DMS 273 treated with DMSO at 0.1 percent for 48 hours (cell line): ENCODE data around the gene MDC1.
A peak's percentile ranks its signal among the peaks of the same experiment; 100 is the strongest.

ENCODE experiments used
- DNase-seq: peaks from one replicate; lab custom pipeline; 2025; lab: John Stamatoyannopoulos, UW

MDC1 gene

DNA sequence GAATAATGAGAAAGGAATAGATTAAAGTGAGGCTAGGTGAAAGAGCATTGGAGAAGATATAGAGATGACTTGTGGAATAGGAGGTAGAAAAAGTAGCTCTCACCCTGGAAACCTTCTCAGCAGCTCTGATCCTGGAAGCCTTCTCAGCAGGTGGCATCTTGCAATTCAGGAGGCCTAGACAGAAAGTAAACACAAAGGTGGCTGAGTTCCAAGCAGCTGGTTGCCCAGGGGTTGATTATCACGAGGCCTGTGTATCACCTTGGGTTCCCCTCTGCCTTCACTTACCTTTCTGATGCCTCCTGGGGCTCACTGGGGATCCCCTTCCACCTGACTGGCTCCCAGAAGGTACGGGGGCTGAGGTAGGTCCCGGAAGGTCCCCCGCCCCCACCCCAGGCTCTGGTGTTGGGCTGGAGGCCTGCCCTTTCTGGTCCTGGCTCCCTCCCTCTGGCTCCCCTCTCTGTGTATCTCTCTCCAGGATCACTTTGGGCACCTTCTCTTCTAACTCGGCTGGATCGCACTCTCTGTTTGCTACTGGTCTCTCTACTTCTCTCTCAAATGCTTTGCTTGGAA lies 9.7 kb downstream of the MDC1 start:
- DNase-seq: no peak

DNA sequence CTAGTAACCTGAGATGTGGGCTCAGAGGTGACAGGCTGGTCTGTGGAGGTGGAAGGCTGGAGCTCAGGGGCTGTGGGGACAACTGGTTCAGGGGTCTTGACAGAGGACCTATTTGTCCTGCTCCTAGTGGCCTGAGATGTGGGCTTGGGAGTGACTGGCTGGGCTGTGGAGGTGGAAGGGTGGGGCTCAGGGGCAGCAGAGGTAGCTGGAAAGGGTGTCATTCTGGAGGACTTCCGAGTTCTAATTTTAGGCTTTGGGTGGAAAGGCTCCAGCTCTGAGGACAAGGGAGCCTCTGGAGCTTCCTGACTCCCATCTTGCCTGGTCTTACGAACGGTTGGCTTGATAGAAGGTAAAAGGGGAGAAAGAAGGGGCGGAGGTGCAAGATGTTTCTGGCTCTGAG lies 11.5 kb downstream of the MDC1 start:
- no peak for DNase-seq

DNA sequence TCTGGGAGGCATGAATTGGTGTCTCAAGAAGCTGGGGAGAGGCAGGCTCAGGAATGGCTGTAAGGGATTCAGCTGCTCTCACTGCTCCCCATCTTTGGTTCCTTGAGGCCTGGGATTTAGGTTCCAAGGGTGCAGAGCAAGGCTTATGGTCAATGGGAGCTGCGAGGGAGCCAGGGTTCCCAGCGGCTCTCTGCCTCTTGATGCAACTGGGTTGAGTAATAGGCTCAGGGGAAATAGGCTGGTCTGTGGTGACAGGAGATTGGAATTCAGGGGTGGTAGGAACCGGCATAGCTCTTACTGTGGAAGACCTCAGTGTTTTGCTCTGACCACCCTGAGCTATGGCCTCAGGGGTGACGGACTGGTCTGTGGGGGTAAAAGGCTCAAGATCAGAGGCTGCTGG lies 13.3 kb downstream of the MDC1 start:
- DNase-seq: no peak

DNA sequence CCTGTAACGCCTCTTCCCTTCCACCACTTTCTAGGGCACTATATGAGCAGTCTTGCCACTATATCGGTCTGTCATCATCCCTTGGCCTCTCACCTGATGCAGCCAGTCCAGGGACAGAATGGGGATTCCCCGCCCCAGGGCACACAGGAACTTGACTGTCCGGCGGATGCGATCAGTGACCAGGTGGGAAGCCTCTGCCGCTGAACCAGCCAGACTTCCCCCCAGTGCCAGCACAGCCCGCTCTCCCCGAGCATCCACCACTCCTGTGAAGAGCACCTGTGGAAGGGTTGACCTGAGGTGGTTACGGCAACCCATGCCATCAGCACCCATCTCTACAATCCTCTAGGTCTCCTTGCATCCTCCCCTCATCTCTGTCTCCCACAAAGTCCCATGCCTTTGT lies 14.1 kb downstream of the MDC1 start:
- DNase-seq: no peak

DNA sequence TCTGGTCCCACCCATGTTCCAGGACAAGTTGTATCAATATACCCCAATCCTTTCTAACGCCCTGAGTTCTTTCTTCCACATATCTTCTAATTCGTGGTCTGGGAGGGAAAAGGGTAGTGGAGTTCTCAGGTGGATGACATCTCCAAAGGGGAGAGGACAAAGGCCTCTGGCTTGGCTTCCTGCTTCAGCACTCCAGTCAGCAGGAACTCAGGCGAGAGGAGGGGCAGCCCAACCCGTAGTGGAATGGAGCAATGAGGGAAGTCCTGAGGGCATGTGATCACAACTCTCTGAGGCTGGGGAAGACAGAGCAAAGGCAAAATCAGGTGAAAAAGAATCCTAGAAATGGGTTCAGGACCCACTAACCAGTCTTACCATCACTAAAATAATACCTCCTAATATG lies 16.7 kb downstream of the MDC1 start:
- DNase-seq: no peak

DNA sequence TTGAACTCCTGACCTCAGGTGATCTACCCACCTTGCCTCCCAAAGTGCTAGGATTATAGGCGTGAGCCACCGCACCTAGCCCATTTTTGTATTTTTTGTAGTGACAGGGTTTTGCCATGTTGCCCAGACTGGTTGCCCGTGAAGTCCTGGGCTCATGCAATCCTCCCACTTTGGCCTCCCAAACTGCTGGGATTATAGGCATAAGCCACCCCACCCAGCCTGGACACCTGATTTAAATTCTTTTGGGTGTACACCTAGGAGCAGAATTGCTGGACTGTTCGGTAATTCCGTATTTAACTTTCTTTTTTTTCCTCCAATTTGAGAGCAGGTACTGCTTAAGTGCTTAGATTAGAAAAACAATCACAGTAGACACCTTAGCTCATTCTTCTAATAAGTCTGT lies 20.6 kb downstream of the MDC1 start:
- no peak for DNase-seq

DNA sequence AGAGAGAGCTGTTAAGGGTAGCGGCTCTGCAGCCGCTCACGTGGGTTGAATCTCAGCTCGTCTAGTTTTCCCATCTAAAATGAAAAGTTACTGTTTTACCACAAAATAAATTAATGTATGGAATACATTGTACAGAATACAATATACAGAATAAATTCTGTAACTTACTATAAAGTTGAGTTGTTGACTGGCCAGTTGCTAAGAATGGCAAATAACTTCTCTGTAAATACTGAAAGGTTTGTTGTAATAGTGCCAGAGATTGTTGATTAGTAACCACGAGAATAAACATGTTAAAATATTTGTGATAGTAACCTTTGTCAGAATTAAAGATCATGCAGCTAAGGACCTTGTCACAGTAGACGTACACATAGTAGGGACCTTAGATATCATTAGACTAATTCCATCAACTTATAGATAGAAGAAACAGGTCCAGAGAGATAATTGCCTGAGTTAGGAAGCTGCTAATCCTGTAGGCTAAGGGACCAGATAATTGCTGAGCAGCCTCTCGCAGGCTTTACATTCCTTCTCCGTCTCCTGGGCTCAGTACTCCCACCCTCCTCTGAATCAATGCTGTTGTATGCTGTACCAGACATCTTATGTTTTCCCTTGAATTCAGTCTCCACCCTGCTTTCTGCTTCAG lies 25.8 kb downstream of the MDC1 start:
- no peak for DNase-seq

DNA sequence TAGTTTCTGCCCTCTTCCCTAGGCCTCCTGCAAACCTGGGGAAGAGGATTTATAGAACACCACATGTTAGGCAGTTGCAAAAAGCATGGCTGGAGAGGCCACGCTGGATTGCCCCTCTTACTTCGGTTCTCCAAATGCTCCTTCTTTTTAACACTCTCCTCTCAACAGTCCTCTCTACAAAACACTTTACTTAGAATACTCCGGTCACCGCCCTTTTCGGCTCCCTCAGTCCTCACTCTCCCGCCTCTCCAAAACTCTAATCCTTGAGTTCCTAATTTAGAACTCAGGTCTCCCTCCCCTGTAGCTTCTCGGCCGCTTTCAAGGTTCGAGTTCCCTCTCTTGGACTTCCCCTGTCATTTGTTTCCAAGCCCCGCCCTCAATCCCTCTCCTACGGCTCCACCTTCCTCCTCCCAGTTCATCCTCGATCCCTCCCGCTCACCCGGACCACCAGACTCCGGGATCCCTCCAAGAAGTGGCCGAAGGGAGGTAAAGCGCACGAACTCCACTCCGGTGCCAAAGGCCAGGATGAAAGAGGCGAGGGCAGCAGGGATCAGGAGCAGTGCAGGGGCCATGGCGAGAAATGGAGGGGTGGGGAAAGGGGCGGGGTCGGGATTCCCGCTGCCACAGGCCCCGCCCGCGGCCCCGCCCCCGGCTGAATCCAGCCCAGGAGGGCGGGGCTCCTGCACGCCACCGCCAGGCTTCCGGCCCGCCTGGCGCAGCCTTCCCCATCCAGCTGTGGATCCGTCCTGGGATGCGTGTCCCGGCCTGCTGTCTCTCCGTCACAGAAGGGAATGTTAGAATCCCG lies 26.5 kb downstream of the MDC1 start, which contains the start of gene NRM:
Gene NRM (minus strand): TSS at position 582 of the 805 bp plus-strand sequence. CDS start 10 bp downstream, at position 572.
- peak; percentile 76 for DNase-seq

DNA sequence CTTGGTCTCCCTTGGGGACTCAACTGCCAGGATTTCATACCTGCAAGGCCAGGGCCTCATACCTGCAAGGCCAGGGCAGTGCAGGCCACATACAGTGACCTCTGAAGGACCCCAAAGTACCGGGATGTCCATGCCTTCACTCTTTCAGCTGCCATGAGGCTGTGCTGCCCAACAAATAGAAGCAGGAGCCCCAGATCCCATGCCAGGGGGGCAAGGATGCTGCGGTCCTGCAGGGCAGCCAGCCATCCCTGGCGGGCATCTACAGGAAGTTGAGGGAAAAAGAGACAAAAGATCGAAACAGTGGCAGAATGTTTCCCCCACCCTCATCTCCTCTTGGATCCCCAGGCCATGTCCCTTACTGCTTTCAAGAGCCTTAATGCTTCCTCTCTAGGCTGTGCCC lies 27.1 kb downstream of the MDC1 start:
- no peak for DNase-seq

DNA sequence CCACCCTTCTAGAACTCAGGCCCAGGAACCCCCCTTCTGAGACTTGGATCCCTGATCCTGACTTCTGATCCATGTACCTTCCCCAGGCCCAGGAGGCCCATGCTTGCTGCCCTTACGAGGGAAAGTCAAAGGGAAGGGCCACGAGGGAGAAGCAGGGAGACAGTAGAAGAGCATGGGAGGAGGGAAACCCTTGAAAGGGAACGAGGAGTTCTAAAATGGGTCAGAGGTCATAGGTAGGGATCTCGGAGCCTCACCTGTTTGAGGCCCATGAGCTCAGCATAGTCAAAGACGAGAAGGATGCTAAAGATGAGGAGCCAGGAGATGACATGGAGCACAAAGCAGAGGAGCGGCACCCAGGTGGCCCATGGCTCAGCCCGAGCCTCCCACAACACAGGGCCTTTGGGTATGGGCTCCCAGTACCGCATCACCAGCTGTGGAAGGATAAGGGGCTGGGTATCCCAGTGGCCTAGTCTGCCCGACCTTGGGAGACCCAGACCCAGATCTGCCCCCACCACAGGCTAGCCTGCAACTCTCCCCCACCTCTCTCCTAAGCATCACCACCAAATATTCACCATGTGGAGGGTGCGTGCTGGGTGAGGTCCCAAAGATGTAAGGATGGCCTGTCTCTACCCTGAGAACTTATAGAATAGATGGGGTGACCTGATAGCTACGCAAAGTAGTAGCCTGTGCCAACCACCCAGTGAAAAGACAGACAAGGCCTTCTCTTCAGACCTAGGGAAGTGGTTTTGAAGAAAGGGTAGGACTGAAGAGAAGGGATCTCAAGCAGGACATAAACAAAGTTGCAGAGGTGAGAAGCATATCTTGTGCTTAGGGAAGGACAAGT lies 27.8 kb downstream of the MDC1 start:
- no peak for DNase-seq

DNA sequence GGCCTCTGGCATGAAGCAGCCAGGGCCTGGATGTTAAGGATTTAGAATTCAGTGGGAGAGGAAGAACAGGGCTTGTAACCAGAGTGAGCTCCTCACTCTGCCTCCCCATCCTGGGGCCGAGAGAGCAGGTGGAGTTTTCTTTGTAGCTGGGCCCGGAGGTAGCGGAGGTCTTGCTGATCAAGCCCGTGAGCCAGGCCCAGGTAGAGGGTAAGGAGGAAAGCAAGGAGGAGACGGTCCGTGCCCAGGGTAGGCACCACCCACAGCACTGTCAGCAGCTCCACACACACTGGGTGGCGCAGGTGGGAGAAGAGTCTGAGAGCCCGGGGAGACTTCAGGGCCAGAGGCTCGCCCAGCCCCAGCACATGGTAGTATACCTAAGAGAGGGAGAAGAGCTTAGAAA lies 28.5 kb downstream of the MDC1 start:
- DNase-seq: no peak

DNA sequence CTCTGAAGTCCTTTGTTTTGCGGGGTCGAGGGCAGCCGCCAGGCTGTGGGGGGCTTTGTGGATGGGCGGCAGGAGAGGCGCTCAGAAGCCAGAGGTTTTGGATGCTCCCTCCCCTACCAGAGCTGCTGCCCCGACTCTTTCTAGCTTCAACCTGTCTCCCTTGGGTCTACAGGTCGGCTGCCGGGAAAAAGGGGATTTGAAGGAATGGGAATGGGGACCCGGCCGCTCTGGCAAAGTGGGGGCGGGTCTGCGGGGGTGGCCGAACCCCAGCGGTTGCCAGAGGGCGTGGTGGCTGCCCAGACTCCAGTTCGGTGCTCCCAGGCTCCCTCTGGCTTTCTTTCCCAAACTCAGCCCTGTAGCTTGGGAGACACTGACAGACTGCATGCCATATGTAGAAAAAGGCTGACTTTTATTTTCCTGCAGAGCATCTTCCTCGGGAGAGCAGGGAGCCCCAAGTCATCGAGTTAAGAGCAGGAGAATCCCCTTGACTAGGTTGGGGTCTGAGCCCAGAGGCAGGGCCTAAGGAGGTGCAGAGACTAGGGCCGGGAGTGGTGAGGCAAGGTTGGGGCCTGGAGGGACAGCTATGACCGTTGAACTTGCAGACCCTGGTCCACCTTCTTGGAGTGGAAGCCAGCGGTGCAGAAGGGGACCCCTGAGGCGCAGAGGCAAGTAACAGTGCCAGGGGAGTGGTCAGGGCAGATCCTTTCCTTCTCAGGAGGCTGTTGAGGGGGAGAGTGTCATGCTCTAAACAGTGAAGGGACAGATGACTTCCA lies 29.2 kb downstream of the MDC1 start:
- DNase-seq: no peak

DNA sequence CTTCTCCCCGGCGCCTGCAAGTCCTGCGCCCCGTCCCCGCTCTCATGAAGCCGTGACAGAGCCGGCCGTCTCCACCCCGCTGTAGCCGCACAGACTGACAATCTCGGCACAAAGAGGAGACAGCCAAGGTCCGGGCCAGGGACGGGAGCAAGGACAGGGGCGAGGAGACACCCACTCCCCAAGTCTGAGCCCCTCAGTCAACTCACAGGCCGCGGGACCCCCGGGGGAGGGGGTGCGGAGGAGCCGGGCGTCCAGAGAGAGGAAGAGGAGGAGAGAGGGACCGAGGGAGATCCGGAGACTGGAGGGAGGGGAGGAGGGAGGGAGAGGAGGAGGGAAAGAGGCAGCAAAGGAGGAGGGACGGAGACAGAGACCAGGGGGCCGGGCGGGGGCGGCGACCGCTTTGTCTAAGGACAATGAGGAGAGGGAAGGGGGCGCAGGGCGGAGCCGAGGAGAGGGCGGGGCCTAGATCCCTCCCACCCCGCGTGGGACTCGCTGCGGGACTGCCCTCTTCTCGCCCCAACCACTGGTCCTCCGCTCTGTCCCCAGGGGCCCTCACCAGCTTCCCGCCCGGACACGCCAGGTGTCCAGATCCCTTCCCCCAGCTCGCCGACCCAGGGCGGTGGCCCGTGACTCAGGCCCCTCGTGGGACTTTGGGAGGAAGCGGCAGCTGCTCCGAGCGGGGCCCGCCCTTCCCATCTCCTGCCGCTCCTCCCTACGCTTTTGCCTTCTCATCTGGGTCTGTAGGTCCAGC lies 30.0 kb downstream of the MDC1 start:
- peak; percentile 55 for DNase-seq

DNA sequence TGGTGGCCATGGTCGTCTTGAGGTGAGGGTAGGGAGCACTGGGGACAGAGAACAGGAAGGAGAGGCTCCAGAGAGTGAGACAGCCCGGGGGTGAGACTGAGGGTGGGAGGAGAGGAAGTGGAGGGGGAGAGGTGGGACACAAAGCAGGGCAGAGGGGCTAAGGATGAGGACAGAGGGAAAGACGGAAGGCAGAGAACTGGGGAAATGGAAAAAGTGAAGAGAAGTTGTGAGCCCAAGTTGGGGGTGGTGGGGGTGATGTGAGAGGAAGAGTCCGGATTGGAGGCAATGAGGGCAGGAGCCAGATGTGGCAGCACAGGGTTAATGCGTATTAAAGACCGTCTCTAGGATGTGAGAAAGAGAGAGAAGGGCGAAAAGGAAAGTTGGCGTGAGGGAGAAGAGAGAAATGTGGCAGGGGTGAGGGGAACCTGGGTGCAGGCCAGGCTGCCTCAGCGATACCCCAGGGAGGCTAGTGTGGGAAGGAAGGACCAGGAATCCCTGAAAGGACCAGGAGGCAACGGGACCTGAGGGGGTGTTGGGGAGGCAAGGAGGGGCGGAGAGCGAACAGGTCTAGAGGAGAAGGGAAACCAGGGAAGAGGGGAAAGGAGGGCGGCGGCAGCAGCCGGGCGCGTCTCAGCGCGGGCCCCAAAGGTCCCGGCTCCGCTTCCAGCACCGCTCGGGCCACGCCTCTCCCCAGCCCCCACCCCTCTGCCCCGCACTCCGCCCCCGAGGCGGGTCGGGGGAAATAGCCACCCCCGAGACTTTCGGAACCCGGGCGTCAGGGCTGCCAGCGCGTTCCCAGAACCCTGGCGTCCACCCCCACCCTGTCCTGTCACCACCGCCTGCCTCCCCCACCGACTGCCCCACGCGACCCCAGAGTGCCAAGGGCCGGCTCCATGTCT lies 30.8 kb downstream of the MDC1 start, which contains the start of gene PPP1R18:
Gene PPP1R18 (minus strand): TSS at position 637 of the 899 bp plus-strand sequence. CDS start 627 bp downstream, at position 10.
- DNase-seq: no peak

DNA sequence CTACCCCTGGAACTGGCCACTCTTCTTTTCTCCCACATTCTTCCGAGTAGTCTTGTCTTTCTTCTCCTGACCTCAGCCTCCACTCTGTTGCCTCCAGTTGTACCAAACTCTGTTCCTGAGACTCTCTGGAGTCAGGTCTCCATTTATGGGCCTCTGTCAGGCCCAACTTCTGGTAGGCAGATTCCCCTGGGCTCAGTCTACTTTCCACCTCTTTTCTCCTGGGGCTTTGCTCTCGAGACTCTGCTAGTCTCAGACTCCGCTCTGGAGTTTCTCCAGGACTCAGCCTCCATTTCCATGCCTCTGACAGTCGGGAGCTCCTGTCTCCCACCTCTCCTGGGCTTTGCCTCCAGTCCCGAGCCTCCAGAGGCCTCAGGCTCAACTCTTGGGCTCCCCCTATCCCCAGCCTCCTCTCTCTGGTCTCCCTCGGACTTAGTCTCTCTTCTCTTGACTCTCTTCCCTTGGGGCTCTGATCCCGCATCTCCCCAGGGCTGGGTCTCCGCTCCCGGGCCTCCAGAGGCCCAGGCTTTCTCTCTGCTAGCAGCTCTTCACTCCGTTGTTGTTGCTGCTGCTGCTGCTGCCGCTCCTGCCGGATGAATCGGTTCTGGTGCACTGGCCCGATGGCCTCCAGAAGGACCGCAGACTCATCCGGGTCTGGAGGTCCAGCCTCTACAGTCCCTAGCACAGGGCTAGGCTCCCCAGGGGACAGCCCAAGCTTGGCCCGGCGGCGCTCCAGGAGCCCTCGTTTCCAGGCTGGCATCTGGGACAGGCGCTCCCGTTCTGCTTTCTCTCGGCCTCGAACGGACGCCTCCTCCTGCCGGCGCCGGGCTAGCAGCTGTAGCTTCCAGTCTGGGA lies 31.7 kb downstream of the MDC1 start:
- no peak for DNase-seq

DNA sequence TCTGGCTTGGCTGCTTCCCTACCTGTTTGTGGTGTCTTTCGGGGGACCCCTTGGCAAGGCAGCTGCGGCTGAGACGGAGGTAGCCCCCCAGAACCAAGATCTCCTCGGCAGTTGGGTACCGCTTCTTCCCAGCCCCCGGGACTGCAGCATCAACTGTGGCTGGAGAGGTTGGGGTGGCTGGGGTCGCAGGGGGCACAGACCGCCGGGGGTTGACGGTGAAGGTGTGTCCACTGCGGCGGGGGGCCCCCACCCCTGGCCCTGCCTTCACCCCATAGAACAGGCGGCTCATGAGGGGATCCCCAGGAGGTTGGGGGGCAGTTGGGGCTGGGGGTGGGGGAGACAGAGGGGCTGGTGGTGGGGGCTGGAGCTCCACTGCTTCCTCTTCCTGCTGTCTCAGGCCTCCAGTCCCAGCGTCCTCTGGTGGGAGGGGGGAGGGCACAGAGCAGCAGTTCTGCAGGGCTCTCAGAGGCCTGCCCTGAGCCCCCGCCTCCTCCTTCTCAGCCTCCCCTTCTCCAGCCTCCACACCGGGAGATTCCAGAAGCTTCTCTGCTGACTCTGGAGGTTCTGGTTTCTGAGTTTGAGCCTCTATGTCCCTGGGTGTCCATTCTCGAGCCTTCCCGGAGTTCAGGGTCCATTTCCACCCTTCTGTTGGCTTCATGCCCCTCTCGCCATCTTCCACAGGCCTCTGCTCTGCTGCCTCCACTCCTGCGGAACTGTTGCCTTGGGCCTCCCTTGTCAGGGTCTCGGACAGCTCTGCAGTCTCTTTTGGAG lies 32.5 kb downstream of the MDC1 start:
- no peak for DNase-seq

DNA sequence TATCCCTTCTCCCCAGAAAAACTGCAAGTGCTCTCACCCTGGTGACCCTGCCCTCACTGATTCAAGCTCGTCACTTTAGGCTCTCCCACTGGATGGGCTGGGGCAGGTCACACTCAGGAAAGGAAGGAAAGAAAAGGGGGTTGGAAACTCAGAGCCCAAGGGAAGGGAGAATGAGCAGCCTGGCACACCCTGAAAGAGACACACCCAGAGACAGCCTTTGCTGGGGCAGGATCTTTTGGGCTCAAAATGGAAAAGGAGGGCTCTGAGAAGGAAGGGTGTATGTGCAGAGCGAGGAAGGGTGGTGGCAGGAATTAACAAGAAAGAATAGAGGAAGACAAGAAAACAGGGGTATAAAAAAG lies 33.1 kb downstream of the MDC1 start:
- DNase-seq: no peak
